Right atrium auricular region (tissue), 2 donors: ENCODE results near the gene INPP5D. TPM values are rescaled to one million over a fixed set of nuclear protein-coding genes. Genes with fewer than 3 reads are reported as not detected.

Source experiments
- DNase-seq: peaks from one replicate; pipeline ENCODE4 v3.0.0-alpha.2; 2019; ENCODE audit warnings: low spot score
- H3K27ac ChIP-seq, 2 donors: fragments of 200-600 bp; sonication (generic); 1 replicate in 1 of 2; 2 replicates in 1 of 2; pipeline ENCODE4 v1.5.1; 2016 to 2019
- H3K27me3 ChIP-seq, 2 donors: fragments of 200-600 bp; sonication (generic); one replicate each; pipeline versions ENCODE4 v1.5.1 to v1.6.0; 2017 to 2019
- H3K36me3 ChIP-seq: fragments of 200-600 bp; sonication (generic); one replicate; pipeline ENCODE4 v1.5.1; 2016
- H3K4me1 ChIP-seq, 2 donors: fragments of 200-600 bp; sonication (generic); one replicate each; pipeline versions ENCODE4 v1.5.1 to v1.6.0; 2017 to 2019
- H3K4me3 ChIP-seq, 2 donors: fragments of 200-600 bp; sonication (generic); 1 replicate in 1 of 2; 2 replicates in 1 of 2; pipeline ENCODE4 v1.5.1; 2017 to 2019; ENCODE audit warnings: mild to moderate bottlenecking in 1 of 2, moderate library complexity in 1 of 2
- H3K9me3 ChIP-seq, 2 donors: fragments of 200-600 bp; sonication (generic); one replicate each; pipeline ENCODE4 v1.5.1; 2019
- CTCF ChIP-seq, 2 donors: fragments of 200-600 bp; sonication (generic); IDR thresholded peaks; one replicate each; pipeline ENCODE4 v1.5.1; 2019; ENCODE audit warnings: antibody characterized with exemption in 2 of 2
- total RNA-seq, 2 donors: library from RNA; depleted of rRNA; stranded (reverse); fragments of >200 nt; gene quantifications; one replicate each; pipeline ENCODE4 v1.1.0, GENCODE V29; 2016

The INPP5D gene
- total RNA-seq, 2 donors from 2014 or later: 2.9 to 7.0 TPM

- H3K27ac ChIP-seq: no peak overlapping the region
- H3K27me3 ChIP-seq: no peaks in the 10 kb centered on the region
- H3K4me1 ChIP-seq: peaks cover 0 to 21% of the 10 kb centered on the region in 2 donors
- DNase-seq: no peak
- TF ChIP-seq CTCF (IDR thresholded peaks at IDR 0.05): no peak
- no peak overlapping the region for H3K4me3 ChIP-seq
- peaks cover 21% of the 10 kb centered on the region for H3K36me3 ChIP-seq
- no peaks in the 10 kb centered on the region for H3K9me3 ChIP-seq
Observed at GRCh38 chr2:233255151-233255550, 195.0 kb downstream of the INPP5D start.

- DNase-seq: no peak
- Histone ChIP-seq H3K4me3 (no peak overlapping the region), H3K27me3 (no peaks in the 10 kb centered on the region), H3K36me3 (peaks cover 27% of the 10 kb centered on the region), H3K4me1 (peaks cover 0 to 21% of the 10 kb centered on the region in 2 donors), H3K9me3 (no peaks in the 10 kb centered on the region), H3K27ac (no peak overlapping the region)
- no peak for TF ChIP-seq CTCF (IDR thresholded peaks at IDR 0.05)
Observed at GRCh38 chr2:233256048-233256447, 195.9 kb downstream of the INPP5D start.

Other genes starting within 250 kb of the INPP5D start
- under 1 TPM; 0.12 to 0.30 TPM for gene SNORC, start 190.1 kb upstream of the INPP5D start, total RNA-seq
- 1 to 10 TPM; 1.4 to 4.8 TPM for gene NGEF, start 47.1 kb upstream of the INPP5D start, total RNA-seq
- gene NEU2, start 27.7 kb upstream of the INPP5D start, total RNA-seq: not detected
- 10 to 100 TPM; 12.8 to 16.7 TPM for gene ATG16L1, start 191.3 kb downstream of the INPP5D start, total RNA-seq
- gene SAG, start 247.5 kb downstream of the INPP5D start, total RNA-seq: 1 to 10 TPM in 1 of 2 donors, not detected in 1; 2.9 TPM